LNCAP (cell line): ENCODE results near the gene TMEM178A.

Experiments
- CTCF ChIP-seq: fragments of 450-650 bp; IDR thresholded peaks from 2 replicates; pipeline ENCODE4 v1.5.1; 2017; ENCODE audit warnings: mild to moderate bottlenecking

Gene TMEM178A

GRCh38 chr2:39706312-39706711, 40.6 kb downstream of the TMEM178A start:
- TF ChIP-seq CTCF = no peak

GRCh38 chr2:39706945-39707344, 41.2 kb downstream of the TMEM178A start:
- TF ChIP-seq CTCF = no peak

GRCh38 chr2:39708003-39708402, 42.3 kb downstream of the TMEM178A start:
- no peak for TF ChIP-seq CTCF

GRCh38 chr2:39710807-39711206, 45.1 kb downstream of the TMEM178A start:
- no peak for TF ChIP-seq CTCF

- TF ChIP-seq CTCF = no peak
Measured at GRCh38 chr2:39712953-39713352, 47.2 kb downstream of the TMEM178A start.

- no peak for TF ChIP-seq CTCF
Measured at GRCh38 chr2:39715095-39715494, 49.4 kb downstream of the TMEM178A start.

- no peak for TF ChIP-seq CTCF
Measured at GRCh38 chr2:39715822-39716221, 50.1 kb downstream of the TMEM178A start.

- TF ChIP-seq CTCF = no peak
Measured at GRCh38 chr2:39717067-39717466, 51.4 kb downstream of the TMEM178A start.
